ENCODE results near the gene ZHX3.

DNA sequence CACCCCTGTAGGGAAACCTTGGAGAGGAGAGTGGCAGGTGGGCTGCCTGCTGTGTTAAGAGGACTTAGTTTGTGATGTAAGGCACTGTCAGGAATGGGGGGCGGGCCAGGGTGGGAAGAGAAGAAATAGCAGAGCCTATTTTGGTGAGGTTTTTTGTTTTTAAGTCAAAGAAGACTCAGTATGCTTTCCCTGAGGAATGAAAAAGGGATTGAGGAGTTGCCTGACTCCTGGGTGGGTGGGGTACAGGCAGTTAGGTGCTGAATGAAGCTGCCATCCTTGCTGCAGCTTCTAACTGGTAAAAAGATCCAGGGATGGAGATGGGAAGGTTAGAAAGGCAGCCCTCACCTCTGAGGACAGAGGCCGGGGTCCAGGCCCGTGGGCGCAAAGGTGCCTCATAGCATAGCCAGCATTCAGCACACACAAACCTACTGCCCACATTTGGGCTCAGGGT, 142.3 kb downstream of the ZHX3 start:
- no peak for TF ChIP-seq JUND (IDR thresholded peaks at IDR 0.05; ENCODE audit: low read depth, low read length)
- TF ChIP-seq, protein P1, sequence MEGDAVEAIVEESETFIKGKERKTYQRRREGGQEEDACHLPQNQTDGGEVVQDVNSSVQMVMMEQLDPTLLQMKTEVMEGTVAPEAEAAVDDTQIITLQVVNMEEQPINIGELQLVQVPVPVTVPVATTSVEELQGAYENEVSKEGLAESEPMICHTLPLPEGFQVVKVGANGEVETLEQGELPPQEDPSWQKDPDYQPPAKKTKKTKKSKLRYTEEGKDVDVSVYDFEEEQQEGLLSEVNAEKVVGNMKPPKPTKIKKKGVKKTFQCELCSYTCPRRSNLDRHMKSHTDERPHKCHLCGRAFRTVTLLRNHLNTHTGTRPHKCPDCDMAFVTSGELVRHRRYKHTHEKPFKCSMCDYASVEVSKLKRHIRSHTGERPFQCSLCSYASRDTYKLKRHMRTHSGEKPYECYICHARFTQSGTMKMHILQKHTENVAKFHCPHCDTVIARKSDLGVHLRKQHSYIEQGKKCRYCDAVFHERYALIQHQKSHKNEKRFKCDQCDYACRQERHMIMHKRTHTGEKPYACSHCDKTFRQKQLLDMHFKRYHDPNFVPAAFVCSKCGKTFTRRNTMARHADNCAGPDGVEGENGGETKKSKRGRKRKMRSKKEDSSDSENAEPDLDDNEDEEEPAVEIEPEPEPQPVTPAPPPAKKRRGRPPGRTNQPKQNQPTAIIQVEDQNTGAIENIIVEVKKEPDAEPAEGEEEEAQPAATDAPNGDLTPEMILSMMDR (IDR thresholded peaks at IDR 0.05 in 2 of 3, conservative IDR thresholded peaks at IDR 0.05 in 1 of 3; ENCODE audit: control insufficient read depth in 2 of 3, extremely low read depth in 1 of 3, insufficient read depth in 1 of 3, low read depth in 3 of 3, low read length in 3 of 3), result no peak
- no peak for TF ChIP-seq EP300 (IDR thresholded peaks at IDR 0.05; ENCODE audit: borderline replicate concordance in 1 of 2, control insufficient read depth in 1 of 2, low read depth in 2 of 2, low read length in 2 of 2)
- TF ChIP-seq HCFC1 (IDR thresholded peaks at IDR 0.05; ENCODE audit: low read length), result no peak
- no peak for TF ChIP-seq WRNIP1 (IDR thresholded peaks at IDR 0.05; ENCODE audit: borderline replicate concordance, low read depth, low read length)
- TF ChIP-seq, protein P2, sequence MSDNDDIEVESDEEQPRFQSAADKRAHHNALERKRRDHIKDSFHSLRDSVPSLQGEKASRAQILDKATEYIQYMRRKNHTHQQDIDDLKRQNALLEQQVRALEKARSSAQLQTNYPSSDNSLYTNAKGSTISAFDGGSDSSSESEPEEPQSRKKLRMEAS (IDR thresholded peaks at IDR 0.05; ENCODE audit: low read depth, low read length), result no peak
- TF ChIP-seq, protein P3, sequence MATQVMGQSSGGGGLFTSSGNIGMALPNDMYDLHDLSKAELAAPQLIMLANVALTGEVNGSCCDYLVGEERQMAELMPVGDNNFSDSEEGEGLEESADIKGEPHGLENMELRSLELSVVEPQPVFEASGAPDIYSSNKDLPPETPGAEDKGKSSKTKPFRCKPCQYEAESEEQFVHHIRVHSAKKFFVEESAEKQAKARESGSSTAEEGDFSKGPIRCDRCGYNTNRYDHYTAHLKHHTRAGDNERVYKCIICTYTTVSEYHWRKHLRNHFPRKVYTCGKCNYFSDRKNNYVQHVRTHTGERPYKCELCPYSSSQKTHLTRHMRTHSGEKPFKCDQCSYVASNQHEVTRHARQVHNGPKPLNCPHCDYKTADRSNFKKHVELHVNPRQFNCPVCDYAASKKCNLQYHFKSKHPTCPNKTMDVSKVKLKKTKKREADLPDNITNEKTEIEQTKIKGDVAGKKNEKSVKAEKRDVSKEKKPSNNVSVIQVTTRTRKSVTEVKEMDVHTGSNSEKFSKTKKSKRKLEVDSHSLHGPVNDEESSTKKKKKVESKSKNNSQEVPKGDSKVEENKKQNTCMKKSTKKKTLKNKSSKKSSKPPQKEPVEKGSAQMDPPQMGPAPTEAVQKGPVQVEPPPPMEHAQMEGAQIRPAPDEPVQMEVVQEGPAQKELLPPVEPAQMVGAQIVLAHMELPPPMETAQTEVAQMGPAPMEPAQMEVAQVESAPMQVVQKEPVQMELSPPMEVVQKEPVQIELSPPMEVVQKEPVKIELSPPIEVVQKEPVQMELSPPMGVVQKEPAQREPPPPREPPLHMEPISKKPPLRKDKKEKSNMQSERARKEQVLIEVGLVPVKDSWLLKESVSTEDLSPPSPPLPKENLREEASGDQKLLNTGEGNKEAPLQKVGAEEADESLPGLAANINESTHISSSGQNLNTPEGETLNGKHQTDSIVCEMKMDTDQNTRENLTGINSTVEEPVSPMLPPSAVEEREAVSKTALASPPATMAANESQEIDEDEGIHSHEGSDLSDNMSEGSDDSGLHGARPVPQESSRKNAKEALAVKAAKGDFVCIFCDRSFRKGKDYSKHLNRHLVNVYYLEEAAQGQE (IDR thresholded peaks at IDR 0.05; ENCODE audit: low read depth, low read length), result no peak
- TF ChIP-seq, protein P4, sequence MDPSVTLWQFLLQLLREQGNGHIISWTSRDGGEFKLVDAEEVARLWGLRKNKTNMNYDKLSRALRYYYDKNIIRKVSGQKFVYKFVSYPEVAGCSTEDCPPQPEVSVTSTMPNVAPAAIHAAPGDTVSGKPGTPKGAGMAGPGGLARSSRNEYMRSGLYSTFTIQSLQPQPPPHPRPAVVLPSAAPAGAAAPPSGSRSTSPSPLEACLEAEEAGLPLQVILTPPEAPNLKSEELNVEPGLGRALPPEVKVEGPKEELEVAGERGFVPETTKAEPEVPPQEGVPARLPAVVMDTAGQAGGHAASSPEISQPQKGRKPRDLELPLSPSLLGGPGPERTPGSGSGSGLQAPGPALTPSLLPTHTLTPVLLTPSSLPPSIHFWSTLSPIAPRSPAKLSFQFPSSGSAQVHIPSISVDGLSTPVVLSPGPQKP (IDR thresholded peaks at IDR 0.05; ENCODE audit: low read depth, low read length), result no peak
- no peak for TF ChIP-seq POLR2AphosphoS5 (IDR thresholded peaks at IDR 0.05; ENCODE audit: low read length)
